GOT3 (cell line): ENCODE results near the gene UNC5C.

Experiments used
- DNase-seq: peaks from one replicate; lab custom pipeline; 2025; ENCODE audit warnings: mixed read lengths; lab: John Stamatoyannopoulos, UW

The UNC5C gene

GRCh38 chr4:95548738-95549245, at the start of gene UNC5C:
TSS of gene UNC5C (minus strand) at chr4:95548973.
- DNase-seq, result no peak

DNA sequence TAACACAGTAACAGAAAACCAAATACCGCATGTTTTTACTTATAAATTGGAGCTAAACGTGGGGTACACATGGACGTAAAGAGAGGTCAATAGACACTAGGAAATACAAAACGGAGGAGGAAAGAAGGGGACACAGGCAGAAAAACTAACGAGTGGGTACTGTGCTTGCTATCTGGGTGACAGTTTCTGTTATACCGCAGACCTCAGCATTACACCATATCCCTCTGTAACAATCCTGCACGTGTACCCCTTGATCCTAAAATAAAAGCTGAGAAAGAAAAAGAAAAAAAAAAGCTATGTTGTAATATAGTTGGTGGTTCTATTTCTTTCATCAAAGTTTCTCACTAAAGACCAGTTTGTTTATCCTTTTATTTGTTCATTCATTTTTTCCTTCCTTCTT, 47.9 kb upstream of the UNC5C start:
- DNase-seq, result no peak

- no peak for DNase-seq
These were observed 45.9 kb upstream of the UNC5C start for GRCh38 chr4:95594629-95595028.

DNA sequence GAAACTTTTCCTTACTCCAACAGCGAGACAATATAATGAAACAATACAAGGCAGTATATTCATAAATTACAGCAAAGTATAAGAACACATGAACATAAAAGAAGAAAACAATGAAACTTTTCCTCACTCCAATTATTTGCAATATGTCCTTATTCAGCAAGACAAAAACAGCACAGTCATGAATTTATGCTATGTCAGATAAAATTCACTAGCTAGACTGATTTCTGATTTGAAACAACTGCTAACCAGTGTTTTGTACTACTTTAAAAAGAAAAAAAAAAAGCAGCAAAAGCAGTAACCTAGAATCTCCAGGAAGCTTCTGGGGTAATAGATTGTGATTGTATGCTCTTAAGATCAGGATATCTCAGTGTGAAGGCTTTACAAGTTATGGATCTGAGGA, 45.2 kb upstream of the UNC5C start:
- DNase-seq, result no peak

DNA sequence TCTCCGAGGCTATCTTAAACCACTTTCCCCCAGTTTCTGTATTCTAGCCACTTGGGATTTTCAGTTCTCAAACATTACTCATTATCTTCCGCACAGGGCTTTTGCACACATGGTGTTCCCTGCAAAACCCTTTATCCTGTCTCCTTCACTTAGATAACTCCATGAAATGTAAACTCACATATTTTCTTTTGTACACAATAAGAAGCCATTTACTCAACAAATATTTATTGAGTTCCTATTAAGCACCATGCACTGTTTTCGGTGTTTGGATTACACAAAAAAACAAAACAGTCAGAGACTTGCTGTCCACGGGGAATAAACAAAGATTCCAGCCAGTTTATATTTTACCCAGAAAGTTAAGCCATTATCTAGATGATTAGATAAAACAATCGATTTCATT, 42.5 kb upstream of the UNC5C start:
- DNase-seq, result no peak

DNA sequence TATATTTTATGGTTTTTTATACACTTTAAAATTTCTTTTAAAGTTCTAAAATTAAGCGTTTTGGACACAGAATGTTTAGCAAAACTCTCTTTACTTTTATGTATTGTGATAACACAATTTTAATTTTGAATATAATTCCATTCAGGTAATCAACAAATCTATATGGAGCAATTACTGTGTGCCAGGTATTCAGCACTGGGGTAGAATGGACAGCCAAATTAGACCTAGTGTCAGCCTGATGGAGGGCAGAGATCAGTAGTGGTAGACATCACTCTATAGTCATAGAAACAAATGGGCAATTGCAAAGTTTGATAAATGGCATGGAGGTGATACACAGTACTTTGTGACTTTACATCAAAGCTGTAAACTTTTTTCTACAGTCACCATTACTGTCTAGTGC, 41.8 kb upstream of the UNC5C start:
- no peak for DNase-seq

- no peak for DNase-seq
These were observed 36.4 kb upstream of the UNC5C start for GRCh38 chr4:95585016-95585695.

DNA sequence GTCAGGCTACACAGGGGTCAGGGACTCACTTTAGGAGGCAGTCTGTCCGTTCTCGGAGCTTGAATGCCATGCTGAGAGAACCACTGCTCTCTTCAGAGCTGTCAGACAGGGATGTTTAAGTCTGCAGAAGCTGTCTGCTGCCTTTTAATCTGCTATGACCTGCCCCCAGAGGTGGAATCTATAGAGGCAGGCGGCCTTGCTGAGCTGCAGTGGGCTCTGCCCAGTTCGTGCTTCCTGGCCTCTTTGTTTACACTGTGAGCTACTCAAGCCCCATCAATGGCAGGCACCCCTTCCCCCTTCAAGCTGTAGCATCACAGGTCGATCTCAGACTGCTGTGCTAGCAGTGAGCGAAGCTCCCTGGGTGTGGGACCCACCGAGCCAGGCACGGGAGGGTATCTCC, 31.5 kb upstream of the UNC5C start:
- DNase-seq, result no peak

GRCh38 chr4:95572304-95572991, 23.7 kb upstream of the UNC5C start:
- DNase-seq, result no peak

- DNase-seq, result no peak
These were observed 22.8 kb upstream of the UNC5C start for GRCh38 chr4:95571577-95571976.

GRCh38 chr4:95563638-95564337, 15.0 kb upstream of the UNC5C start:
- DNase-seq, result no peak

DNA sequence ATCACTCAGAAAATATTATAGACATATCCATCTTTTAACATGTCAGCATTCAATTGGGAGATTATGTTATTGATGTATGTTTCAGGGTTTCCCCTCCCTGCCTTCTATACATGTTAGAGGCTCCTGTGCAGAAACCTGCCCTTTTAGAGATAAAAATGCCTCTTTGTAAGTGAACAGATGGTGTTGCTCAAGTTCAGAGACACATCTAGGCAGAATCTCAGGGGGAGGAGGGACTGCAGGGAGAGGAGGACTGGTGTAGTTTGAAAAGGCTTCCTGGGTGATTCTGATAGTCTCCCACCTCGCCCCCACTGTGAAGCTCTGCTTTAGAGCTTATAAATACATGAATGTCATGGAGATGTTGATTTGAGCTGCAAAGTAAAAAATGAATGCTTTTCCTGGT, 12.0 kb upstream of the UNC5C start:
- no peak for DNase-seq

DNA sequence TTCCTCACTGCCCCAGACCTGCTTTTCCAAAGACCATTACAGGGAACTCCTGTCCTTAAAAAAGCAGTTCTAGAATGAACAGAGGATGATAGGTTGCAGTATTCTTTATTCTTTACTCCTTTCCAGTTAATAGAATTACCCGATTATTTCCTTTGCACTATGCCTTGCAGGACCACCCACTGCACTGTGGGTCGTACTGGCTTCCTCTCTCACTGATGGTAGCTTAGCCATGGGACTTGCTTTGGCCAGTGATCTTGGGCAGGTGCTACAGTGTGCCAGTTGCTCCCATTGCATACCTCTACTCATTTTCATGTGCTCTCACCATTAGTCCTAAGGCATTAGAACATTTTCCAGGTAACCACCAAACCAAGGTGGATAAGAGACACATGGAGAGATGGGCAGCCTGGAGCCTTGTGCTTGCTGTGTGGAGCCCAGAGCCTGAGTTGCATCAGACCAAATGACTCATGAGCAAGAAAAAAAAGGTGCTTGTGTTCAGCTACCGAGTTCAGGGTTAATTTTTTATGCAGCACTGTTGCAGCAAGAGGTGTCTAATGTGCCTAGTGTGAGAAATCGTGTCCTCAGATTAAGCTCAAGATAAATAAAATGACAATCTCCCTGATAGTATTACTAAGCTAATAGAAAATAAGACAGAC, 7.6 kb upstream of the UNC5C start:
- DNase-seq, result no peak

GRCh38 chr4:95552942-95553550, 4.3 kb upstream of the UNC5C start:
- no peak for DNase-seq

- DNase-seq, result no peak
These were observed 2.9 kb upstream of the UNC5C start for GRCh38 chr4:95551653-95552052.

GRCh38 chr4:95550115-95550987, 1.6 kb upstream of the UNC5C start:
- no peak for DNase-seq

DNA sequence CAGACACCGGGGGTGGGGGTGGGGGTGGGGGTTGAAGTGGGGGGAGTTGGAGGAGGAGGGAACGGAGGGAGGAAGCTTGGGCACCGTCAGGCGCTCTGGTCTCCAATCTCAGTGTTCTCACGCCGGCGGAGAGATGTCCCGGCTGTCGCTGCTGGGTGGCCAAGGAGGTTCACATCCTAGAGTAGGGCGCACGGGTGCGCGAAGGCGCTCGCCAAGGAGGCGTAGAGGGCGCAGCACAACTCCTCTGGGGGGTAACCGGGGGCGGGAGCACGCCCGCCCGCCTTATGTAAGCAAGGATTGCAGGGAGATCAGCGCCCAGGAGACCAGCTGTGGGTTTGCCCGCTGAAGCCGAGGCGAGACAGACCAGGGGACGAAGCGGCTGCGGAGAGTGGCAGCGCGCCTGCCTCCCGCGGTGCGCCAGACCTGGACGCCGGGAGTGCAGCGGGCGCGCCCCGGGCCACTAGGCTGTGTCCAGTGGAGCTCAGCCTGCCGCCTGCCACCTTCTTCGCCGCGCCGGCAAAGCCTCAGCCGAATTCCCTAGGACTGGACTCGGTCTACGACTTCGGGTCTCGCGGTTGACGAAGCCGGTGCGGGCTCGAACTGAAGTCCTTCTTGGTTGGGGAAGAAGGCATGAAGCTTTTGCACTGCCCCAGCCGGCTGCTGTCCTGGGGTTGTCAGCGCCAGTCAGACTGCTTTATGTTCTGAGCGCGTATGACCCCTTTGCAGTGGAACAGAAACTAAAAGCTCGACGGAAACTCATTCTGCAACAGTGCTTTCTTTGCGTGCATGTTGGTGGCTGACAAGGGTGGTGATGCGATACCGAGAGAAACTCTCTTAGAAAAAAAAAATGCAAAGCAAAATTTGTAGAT, 707 bp upstream of the UNC5C start:
- DNase-seq, result no peak

DNA sequence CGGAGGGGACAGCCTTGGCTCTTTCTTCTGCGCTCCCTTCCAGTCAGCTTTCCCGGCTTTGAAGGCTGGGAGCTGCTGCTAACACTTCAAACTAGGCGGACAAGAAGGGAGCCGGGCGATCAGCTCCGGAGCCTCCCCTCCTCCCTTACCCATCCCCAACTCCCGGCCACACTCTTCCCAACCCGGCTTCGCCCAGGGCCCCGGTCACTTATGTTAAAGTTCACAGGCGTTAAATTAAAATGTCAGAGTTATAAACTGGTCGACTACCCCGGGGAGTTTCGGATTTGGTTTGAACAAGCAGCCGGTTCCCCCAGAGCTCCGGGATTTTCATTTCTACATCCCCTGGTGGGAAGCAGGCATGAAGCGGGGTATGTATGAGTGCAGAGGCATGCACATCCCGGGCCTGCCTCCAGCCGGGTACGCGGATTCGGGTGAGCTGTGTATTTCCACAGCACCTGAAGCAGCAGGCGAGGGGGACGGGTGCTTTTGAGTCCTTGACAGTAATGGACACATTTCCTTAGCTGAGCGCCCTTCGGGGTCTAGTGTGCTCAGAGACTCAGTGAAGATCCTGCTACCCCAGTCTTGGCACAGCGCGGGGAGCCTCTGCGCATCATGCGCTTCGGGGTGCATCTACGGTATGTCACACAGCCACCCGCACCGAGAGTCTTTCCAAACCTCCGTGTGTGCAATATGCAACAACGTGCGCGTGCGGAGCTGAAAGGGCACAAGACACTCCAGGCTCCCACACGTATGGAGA, 880 bp downstream of the UNC5C start:
- no peak for DNase-seq
